Activated CD8-positive, alpha-beta memory T cell treated with anti-CD3 and anti-CD28 coated beads, Interleukin-2, amount 10 ng/mL, durations not matched to agents 7 days and 5 days (primary cell): Measurements from ENCODE around the gene CNTNAP2. TPM values are rescaled to one million over a fixed set of nuclear protein-coding genes. Genes with fewer than 3 reads are reported as not detected.
A peak's percentile ranks its signal among the peaks of the same experiment; 100 is the strongest.

ENCODE experiments used
- ATAC-seq: fragments of 150-1000 bp; cut with Tn5 transposase; one replicate; pipeline ENCODE4 v1.10.0; 2021; ENCODE audit warnings: moderate library complexity
- CTCF ChIA-PET: fragments of 350-600 bp; sonication (Branson Sonifier 250); formaldehyde crosslinking; loops from one replicate; lab custom pipeline; 2021; ENCODE audit warnings: antibody characterized with exemption; lab: Charles Lee
- DNase-seq: peaks from one replicate; pipeline ENCODE4 v3.0.0-alpha.2; 2020
- H3K27ac Mint-ChIP-seq: one replicate; pipeline ENCODE4 v1.8.0; 2021; ENCODE audit warnings: mild to moderate bottlenecking, mixed read lengths
- H3K27me3 Mint-ChIP-seq: one replicate; pipeline ENCODE4 v1.8.0; 2021; ENCODE audit warnings: mixed read lengths
- H3K36me3 Mint-ChIP-seq: one replicate; pipeline ENCODE4 v1.8.0; 2021; ENCODE audit warnings: mild to moderate bottlenecking, mixed read lengths
- H3K4me1 Mint-ChIP-seq: one replicate; pipeline ENCODE4 v1.8.0; 2021; ENCODE audit warnings: mixed read lengths
- H3K4me3 Mint-ChIP-seq: one replicate; pipeline ENCODE4 v1.8.0; 2021; ENCODE audit warnings: mild to moderate bottlenecking, moderate library complexity, mixed read lengths
- H3K9me3 Mint-ChIP-seq: one replicate; pipeline ENCODE4 v1.8.0; 2022; ENCODE audit warnings: low read depth, mixed read lengths
- total RNA-seq, 2 experiments: library from RNA; stranded (reverse); gene quantifications; one replicate each; pipeline ENCODE4 v1.2.3, GENCODE V29; 2021

Gene CNTNAP2
- not detected for total RNA-seq

GRCh38 chr7:146116521-146117222, at the start of gene CNTNAP2:
Gene CNTNAP2, plus strand, starts transcription at chr7:146116801. Its CDS starts 76 bp downstream, at chr7:146116877.
- H3K4me1 Mint-ChIP-seq: peaks cover 6% of the 10 kb centered on the region
- no peak within 1 kb of the TSS for H3K27ac Mint-ChIP-seq
- no peaks in the 10 kb centered on the region for H3K36me3 Mint-ChIP-seq
- peaks cover 26% of the 10 kb centered on the region for H3K27me3 Mint-ChIP-seq
- peak within 1 kb of the TSS; percentile 13 for H3K4me3 Mint-ChIP-seq
- DNase-seq (no peak), ATAC-seq (no peak)
- no peaks in the 10 kb centered on the region for H3K9me3 Mint-ChIP-seq
- CTCF ChIA-PET: no interaction called here

GRCh38 chr7:146067880-146068279, 48.7 kb upstream of the CNTNAP2 start:
- DNase-seq (no peak), ATAC-seq (no peak)
- no peaks in the 10 kb centered on the region for H3K36me3 Mint-ChIP-seq
- H3K9me3 Mint-ChIP-seq: peaks cover 10% of the 10 kb centered on the region
- H3K27me3 Mint-ChIP-seq: no peaks in the 10 kb centered on the region
- no peak overlapping the region for H3K27ac Mint-ChIP-seq
- CTCF ChIA-PET: no interaction called here
- H3K4me1 Mint-ChIP-seq: no peaks in the 10 kb centered on the region
- no peak overlapping the region for H3K4me3 Mint-ChIP-seq

- H3K36me3 Mint-ChIP-seq: no peaks in the 10 kb centered on the region
- H3K4me3 Mint-ChIP-seq: no peak overlapping the region
- H3K9me3 Mint-ChIP-seq: peaks cover 7% of the 10 kb centered on the region
- CTCF ChIA-PET: no interaction called here
- no peak overlapping the region for H3K27ac Mint-ChIP-seq
- DNase-seq: no peak
- no peaks in the 10 kb centered on the region for H3K27me3 Mint-ChIP-seq
- no peak for ATAC-seq
- no peaks in the 10 kb centered on the region for H3K4me1 Mint-ChIP-seq
Observed at GRCh38 chr7:146074195-146074765, 42.3 kb upstream of the CNTNAP2 start.

GRCh38 chr7:146076344-146076743, 40.3 kb upstream of the CNTNAP2 start:
- Mint-ChIP-seq H3K27ac (no peak overlapping the region), H3K4me3 (no peak overlapping the region), H3K27me3 (no peaks in the 10 kb centered on the region), H3K36me3 (no peaks in the 10 kb centered on the region), H3K9me3 (peaks cover 3% of the 10 kb centered on the region), H3K4me1 (no peaks in the 10 kb centered on the region)
- CTCF ChIA-PET: no interaction called here
- no peak for ATAC-seq
- no peak for DNase-seq

GRCh38 chr7:146084086-146084485, 32.5 kb upstream of the CNTNAP2 start:
- no peaks in the 10 kb centered on the region for H3K27me3 Mint-ChIP-seq
- no peak overlapping the region for H3K4me3 Mint-ChIP-seq
- H3K4me1 Mint-ChIP-seq: no peaks in the 10 kb centered on the region
- H3K36me3 Mint-ChIP-seq: no peaks in the 10 kb centered on the region
- no peak overlapping the region for H3K27ac Mint-ChIP-seq
- DNase-seq: no peak
- no peak for ATAC-seq
- no peaks in the 10 kb centered on the region for H3K9me3 Mint-ChIP-seq
- CTCF ChIA-PET: no interaction called here

- Mint-ChIP-seq H3K27ac (no peak overlapping the region), H3K36me3 (no peaks in the 10 kb centered on the region), H3K4me3 (no peak overlapping the region), H3K9me3 (no peaks in the 10 kb centered on the region), H3K27me3 (no peaks in the 10 kb centered on the region), H3K4me1 (no peaks in the 10 kb centered on the region)
- no peak for DNase-seq
- CTCF ChIA-PET: interaction anchor here (0.6 to 1.5 kb wide), 3 partner anchors 10 to 1484 kb away, joined by 3 to 4 read pairs (median 3); no protein-coding TSS in a partner anchor
- peak; percentile 39 for ATAC-seq
Observed at GRCh38 chr7:146090023-146090645, 26.5 kb upstream of the CNTNAP2 start.

- H3K4me1 Mint-ChIP-seq: no peaks in the 10 kb centered on the region
- H3K4me3 Mint-ChIP-seq: no peak overlapping the region
- DNase-seq (no peak), ATAC-seq (no peak)
- no peaks in the 10 kb centered on the region for H3K36me3 Mint-ChIP-seq
- CTCF ChIA-PET: no interaction called here
- no peak overlapping the region for H3K27ac Mint-ChIP-seq
- no peaks in the 10 kb centered on the region for H3K27me3 Mint-ChIP-seq
- no peaks in the 10 kb centered on the region for H3K9me3 Mint-ChIP-seq
Observed at GRCh38 chr7:146094356-146094755, 22.2 kb upstream of the CNTNAP2 start.

- Mint-ChIP-seq H3K27ac (no peak overlapping the region), H3K36me3 (no peaks in the 10 kb centered on the region), H3K4me1 (no peaks in the 10 kb centered on the region), H3K4me3 (no peak overlapping the region), H3K9me3 (no peaks in the 10 kb centered on the region), H3K27me3 (no peaks in the 10 kb centered on the region)
- no peak for DNase-seq
- CTCF ChIA-PET: no interaction called here
- no peak for ATAC-seq
Observed at GRCh38 chr7:146096994-146097393, 19.6 kb upstream of the CNTNAP2 start.

- H3K4me3 Mint-ChIP-seq: no peak overlapping the region
- CTCF ChIA-PET: no interaction called here
- H3K4me1 Mint-ChIP-seq: no peaks in the 10 kb centered on the region
- ATAC-seq: no peak
- no peak for DNase-seq
- no peaks in the 10 kb centered on the region for H3K27me3 Mint-ChIP-seq
- H3K36me3 Mint-ChIP-seq: no peaks in the 10 kb centered on the region
- H3K9me3 Mint-ChIP-seq: no peaks in the 10 kb centered on the region
- no peak overlapping the region for H3K27ac Mint-ChIP-seq
Observed at GRCh38 chr7:146106319-146106718, 10.3 kb upstream of the CNTNAP2 start.

- no peak overlapping the region for H3K27ac Mint-ChIP-seq
- no peak for ATAC-seq
- peaks cover 26% of the 10 kb centered on the region for H3K27me3 Mint-ChIP-seq
- DNase-seq: no peak
- CTCF ChIA-PET: no interaction called here
- no peak overlapping the region for H3K4me3 Mint-ChIP-seq
- no peaks in the 10 kb centered on the region for H3K9me3 Mint-ChIP-seq
- H3K4me1 Mint-ChIP-seq: peaks cover 6% of the 10 kb centered on the region
- no peaks in the 10 kb centered on the region for H3K36me3 Mint-ChIP-seq
Observed at GRCh38 chr7:146112755-146113154, 3.8 kb upstream of the CNTNAP2 start.

GRCh38 chr7:146115548-146115850, 1.1 kb upstream of the CNTNAP2 start:
- no peak overlapping the region for H3K27ac Mint-ChIP-seq
- CTCF ChIA-PET: no interaction called here

GRCh38 chr7:146115851-146116520, 615 bp upstream of the CNTNAP2 start:
- CTCF ChIA-PET: no interaction called here
- ATAC-seq (peak; percentile 33), DNase-seq (peak; percentile 41)
- Mint-ChIP-seq H3K36me3 (no peaks in the 10 kb centered on the region), H3K9me3 (no peaks in the 10 kb centered on the region), H3K4me3 (peak overlapping the region; percentile 13), H3K27ac (no peak overlapping the region), H3K4me1 (peaks cover 6% of the 10 kb centered on the region), H3K27me3 (peaks cover 26% of the 10 kb centered on the region)

More at GRCh38 chr7:146115548-146115850, 1.1 kb upstream of the CNTNAP2 start:
- Mint-ChIP-seq H3K36me3 (no peaks in the 10 kb centered on the region), H3K4me1 (peaks cover 6% of the 10 kb centered on the region), H3K4me3 (peak overlapping the region; percentile 13), H3K27me3 (peaks cover 26% of the 10 kb centered on the region), H3K9me3 (no peaks in the 10 kb centered on the region)
- ATAC-seq: no peak
- DNase-seq: no peak

GRCh38 chr7:146117576-146117975, 975 bp downstream of the CNTNAP2 start:
- Mint-ChIP-seq H3K4me3 (no peak overlapping the region), H3K27ac (no peak overlapping the region), H3K4me1 (peaks cover 6% of the 10 kb centered on the region), H3K36me3 (no peaks in the 10 kb centered on the region), H3K9me3 (no peaks in the 10 kb centered on the region), H3K27me3 (peaks cover 26% of the 10 kb centered on the region)
- no peak for DNase-seq
- ATAC-seq: no peak
- CTCF ChIA-PET: no interaction called here
